Neural cell (in vitro differentiated cells): ENCODE results near the gene LAGE3.

ENCODE experiments used
- CTCF ChIP-seq: fragments of 450-650 bp; IDR thresholded peaks from 2 replicates; pipeline ENCODE4 v1.5.1; 2014; ENCODE audit warnings: antibody characterized with exemption, mild to moderate bottlenecking, moderate library complexity; ENCODE audit not compliant: poor library complexity, severe bottlenecking
- EP300 ChIP-seq: fragments of 450-650 bp; conservative IDR thresholded peaks from 2 replicates; pipeline ENCODE4 v1.6.1; 2014; ENCODE audit warnings: antibody characterized with exemption, mild to moderate bottlenecking, moderate library complexity; ENCODE audit not compliant: poor library complexity, severe bottlenecking
- POLR2AphosphoS5 ChIP-seq: IDR thresholded peaks from 2 replicates; pipeline ENCODE4 v1.6.1; 2012
- REST ChIP-seq: IDR thresholded peaks from 2 replicates; pipeline ENCODE4 v1.6.1; 2012; ENCODE audit warnings: borderline replicate concordance
- TAF1 ChIP-seq: IDR thresholded peaks from 2 replicates; pipeline ENCODE4 v1.6.1; 2012; ENCODE audit warnings: low read depth

DNA sequence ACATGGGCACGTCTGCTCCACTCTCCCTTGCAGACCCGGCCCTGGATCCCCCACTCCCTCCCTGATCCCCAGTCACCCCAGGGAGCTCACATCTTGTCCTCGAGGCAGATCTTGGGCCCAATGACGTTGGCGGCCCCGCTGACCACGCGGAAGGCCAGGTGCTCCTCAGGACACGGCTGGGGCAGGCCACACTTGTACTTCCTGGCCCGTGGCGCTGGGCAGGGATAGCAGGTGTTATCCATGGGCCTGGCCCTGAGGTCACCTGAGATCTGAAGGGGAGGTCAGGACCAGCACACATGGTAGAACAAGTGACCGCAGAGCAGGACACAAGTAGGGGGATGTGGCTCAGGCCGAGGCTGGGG is 29.3 kb upstream of the LAGE3 start:
- TF ChIP-seq CTCF: no peak
- TF ChIP-seq TAF1: no peak
- no peak for TF ChIP-seq EP300
- TF ChIP-seq POLR2AphosphoS5: no peak
- TF ChIP-seq REST: no peak
